ENCODE results near the gene THY1.
A peak's percentile ranks its signal among the peaks of the same experiment; 100 is the strongest.

The THY1 gene

DNA sequence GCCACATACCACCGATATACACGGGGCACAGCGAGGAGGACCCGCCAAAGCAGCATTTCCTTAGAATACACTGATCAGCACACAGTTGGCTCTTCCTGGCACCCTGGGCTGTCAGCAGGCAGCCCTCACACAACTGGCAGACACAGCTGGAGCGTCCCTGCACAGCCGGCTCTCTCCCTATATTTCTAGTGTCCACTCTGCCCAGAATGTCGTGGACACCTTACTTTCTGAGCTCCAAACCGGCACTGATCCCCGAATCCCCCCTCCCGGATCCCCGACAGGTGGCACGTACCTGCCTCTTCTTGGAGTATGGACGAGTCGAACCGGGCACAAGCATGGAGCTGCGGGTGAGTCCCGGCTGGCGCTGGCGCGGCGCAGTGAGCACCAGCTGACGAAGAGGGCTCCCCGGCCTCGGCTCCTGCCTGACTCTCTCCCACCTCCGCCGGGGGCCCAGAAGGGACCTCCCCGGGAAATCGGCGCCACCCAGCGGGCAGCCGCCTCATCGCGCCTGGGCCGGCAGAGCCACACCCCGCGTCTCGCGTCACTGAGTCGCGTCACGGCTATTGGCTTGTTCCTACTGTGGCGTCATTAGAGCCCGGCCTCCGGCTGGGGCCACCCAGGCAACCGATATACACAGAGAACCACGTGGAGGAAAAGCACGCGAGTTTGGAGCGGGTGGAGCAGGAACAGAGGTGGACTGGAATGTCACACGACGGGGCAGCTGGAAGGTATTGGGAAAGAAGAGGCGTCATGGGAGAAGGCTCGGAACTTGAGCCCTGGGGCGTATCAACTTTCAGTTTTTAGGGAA, 41.6 kb downstream of the THY1 start, which contains the start of gene USP2:
TSS of gene USP2 (minus strand) at position 510 of the 808 bp plus-strand sequence. CDS start 8,210 bp downstream, outside the sequence.
- peak; percentile 95 for DNase-seq

DNA sequence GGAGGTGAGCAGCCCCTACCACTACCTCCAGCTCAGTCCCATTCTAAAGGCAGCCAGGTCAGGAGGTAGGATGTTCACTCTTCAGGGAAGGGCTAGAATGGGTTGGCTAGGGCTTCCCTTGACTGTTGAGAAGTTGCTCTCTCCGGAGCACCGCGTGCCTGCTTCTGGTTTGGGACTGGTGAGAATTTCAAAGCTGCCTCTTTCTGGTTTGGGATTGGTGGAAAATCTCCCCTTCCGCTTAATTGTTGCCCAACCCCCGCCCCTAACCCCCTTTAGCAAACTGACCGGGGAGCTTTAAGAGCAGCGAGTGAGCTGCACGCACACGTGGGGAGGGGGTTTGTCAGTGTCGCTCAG, 42.2 kb downstream of the THY1 start:
- no peak for DNase-seq

DNA sequence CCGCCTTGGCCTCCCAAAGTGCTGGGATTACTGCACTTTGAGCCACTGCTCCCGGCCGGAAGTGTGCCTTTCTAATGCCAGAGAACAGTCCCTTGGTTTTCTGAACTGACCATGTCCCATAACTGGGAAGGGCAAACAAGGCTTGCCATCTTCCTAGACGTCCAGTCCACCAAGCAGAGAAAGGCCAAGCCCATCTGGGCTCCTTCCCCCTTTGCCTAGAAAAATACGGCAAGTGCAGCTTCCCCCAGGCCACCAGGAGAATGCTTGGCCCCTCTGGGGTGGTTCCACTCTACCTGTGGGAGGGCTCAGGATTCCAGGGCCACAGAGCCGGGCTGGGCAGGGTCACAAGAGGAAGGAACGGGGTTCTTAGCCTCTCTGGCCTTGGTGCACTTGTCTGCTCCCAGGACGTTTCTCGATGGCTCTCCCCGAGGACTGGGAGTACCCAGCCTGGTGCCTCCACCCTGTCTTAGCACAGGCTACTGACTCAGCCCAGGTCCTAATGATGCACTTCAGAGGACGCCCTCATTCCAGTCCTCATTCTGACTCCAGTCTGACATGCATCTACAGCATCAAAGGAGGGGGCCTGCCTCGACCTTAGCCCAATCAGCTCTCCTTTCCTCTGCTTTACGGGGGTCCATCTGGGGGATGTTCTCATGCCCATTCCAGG, 42.7 kb downstream of the THY1 start:
- DNase-seq = no peak

DNA sequence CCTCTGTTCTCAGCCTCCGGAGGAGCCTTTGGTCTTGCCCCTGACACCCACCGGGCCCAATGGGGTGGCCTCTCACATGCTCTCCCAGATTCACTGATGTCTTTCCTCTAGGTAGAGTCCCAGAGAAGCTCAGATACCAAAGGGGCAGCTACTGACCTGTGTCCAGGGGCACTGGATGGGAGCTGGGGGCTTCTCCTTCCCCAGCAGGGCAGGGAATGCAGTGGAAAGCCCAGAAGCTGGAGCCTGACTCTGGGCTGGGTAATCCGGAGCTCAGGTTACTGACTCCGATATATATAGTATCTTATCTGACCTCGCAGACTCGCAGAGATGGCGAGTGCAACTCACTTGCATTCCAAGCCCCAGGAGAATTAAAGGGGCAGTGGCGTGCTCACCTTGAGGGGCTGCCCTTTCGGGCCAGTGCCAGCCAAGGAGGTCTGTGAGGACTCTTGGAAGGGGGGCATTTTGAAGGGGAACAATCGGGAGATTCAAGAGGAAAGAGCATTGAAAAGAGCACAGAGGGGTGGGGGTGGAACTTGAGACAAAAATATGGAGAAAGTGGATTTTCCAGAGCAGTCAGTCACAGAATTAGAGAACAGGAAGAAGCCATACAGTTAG, 44.0 kb downstream of the THY1 start:
- no peak for DNase-seq

DNA sequence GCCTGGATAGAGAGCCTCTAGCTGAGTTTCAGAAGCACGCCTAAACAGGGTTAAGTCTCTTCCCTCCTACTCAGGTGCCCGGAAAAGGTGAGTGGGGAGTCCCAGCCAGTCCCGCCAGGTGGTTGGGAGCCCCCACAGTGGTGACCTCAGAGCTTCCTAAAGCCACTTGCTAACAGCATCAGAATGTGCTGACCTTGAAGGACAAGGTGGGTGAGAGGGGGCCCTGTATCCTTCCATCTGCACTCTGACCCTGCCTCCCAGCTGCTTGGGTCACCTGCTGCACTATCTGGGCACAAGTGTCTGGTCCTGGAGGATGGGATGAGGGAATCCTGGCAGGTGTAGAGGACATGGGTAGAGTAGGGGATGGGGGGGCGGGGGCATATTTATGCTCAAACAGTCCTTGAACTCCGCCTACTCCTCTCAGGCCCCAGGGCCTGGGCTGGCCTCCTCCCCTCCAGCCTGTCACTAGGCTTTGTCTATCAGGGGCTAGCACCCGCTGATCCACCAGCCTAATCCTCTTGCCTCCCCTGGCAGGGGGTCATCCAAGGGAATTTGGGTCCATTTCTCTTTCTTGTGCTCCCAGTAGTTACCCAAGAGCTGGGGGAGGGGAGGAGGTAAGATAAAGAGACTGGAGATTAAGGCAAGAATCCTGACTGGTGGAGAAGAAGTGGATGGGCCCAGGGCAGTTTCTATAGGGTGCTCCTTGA, 44.9 kb downstream of the THY1 start:
- DNase-seq = no peak

DNA sequence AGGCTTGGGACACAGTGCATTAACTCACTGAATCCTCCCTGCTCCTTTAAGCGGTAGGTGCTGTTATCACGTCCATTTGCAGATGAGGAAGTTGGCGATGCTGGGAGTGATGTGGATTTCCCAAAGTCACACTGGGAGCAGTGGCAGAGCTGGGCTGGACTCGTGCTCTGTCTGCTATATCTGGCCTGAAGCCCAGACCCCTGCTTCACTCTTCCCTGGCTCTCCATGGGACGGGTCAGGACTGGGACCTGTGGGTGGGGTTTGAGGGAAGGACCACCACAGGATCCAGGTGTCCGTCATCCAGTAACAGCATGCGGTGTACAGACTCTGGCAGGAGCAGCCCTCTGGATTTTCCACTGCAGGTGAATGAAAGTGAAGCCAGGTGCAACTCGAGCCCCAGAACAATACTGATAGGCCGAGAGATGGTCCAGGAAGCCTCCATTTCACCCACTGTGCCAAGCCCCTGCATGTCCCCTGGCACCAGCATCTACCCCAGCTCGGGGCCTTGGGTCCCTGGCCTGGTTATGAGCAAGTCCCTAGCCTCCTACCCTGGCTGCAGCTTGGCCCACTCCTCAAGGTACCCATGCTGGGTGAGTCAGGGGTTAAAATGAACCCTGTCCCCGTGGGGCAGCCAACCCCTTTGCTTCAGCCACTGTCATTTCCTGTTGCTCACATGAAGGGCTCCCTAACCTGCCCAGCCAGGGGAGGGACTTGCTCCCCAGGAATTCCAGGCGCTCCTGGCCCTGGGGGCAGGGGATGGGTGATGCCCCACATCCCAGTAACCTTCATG, 45.7 kb downstream of the THY1 start:
- DNase-seq = no peak

DNA sequence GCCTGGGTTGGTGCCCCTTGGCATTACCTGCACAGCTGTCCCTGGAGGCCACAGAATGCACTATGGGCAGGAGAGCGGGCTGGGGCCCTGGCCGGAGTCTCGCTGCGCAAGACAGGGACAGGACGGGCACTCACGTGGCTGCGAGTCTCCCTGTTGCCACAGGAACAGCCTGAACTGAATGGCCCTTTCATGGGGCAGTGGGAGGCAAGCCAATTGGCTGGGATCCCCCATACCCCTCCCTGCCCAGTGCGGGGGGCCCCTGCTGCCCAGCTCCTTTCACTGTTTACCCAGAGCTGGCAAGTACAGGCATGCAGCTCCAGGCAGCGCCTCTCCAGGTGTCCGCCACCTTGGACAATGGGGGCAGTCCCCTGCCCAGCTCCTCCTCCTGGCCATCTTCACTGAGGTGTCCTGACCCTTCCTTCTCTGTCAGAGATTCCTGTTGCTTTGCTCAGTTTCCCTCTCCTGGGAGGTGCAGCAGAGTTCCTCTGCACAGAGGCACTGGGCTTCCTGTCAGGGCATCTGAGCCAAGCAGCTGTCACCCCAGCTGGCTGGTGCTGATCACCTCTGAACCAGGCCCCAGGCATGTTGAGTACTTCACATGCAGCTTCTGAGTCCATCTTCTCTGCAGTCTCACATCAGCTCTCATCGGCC, 46.6 kb downstream of the THY1 start:
- DNase-seq = no peak

DNA sequence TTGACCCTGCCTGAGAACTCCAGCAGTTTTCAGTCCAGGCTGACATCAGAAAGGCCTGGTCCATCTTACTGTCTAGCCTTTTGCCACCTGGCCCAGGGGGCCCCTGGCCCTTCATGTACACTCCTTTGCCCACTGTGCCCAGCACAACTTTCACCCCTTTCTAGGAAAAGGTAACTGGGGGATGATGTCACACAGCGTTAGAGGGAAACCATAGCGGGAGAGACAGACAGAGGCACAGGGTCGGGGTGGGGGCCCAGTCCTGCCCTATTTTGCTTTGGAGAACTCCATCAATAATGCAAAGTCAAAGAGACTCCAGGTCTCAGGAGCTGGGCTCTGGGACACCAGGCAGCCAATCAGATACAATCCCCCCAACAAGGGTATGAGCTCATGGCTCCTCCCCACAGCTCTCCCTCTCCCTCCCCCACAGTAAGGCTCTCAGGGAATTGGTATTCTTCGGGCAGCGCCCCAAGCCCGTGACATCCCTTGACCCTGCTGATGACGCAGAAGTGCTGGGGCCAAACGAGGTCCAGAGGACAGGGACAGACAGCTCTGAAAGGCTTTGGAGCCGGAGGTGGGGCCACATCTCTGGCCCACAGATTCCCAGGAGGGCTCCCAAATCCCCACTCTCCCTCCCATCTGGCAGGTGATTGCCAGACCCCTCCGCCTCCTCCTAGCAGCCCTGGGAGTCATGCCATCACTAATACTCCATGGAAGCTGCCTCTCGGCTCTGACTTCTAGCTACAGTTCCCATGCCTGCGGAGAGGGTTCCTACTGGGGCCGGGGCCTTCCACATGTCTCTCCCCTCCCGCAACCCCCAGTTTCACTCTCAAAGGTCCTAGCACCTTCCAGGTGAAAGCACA, 47.4 kb downstream of the THY1 start:
- peak; percentile 52 for DNase-seq

DNA sequence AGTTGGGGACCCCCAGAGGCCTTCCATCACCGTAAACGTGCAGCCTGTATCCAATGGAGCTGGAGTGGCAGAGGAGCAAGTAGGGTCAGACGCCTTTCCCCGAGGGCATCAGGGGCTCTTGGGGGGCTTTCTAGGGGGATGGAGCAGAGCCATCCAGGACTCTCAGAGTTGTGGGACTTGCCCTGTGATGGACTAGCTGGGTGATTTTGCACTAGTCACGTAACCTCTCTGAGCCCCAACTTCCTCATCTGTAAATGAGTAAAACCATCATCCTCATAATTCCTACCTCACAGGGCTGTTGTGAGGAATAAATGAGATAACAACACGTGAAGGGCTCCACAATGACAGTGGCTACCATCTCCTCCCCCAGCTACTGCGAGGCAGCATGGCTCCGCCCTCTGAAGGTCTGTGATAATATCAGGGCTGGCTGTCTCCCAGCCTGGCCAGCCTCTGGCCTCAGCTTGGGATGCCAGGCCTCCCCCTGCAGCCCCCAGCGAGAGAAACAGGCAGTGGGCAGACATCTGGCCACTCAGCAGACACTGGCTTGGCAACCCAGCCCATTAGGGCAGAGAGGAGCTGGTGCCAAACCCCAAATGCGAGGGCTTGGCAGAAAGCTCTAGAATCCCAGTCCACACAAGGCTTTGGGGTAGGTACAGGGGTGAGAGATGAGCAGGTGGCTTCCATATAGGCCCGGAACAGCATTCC, 48.2 kb downstream of the THY1 start:
- no peak for DNase-seq

DNA sequence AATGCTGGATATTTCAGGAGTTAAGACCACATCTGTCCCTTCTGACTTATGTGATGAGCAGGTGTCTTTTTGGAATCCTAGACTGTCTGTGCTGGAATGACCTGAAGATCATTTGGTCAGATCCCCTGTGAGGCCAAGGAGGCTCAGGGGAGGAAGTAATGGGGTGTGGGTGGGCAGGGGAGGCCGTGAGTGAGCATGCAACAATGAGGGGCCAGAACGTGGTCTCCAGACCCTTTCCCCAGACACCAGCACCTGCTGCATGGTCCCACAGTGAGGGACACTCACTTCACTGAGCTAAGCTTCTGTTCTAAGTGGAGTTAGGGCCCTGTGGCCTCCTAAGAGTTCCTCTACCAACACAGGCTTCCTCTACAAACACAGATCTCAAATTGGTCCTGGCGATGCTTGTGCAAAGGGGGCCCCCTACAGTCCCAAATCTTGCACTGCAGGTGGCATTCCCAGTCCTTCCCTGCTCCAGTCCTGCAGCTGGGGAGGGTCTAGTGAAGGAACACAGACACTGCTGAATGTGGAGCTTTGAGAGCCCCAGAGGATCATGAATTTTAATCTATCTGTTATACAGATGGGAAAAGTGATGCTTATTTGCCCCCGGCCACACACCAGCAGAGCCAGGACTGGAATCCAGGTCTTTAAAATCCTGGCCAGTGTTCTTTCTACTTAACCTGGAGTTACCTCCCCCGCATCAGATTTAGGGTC, 48.9 kb downstream of the THY1 start:
- DNase-seq = peak; percentile 75

DNA sequence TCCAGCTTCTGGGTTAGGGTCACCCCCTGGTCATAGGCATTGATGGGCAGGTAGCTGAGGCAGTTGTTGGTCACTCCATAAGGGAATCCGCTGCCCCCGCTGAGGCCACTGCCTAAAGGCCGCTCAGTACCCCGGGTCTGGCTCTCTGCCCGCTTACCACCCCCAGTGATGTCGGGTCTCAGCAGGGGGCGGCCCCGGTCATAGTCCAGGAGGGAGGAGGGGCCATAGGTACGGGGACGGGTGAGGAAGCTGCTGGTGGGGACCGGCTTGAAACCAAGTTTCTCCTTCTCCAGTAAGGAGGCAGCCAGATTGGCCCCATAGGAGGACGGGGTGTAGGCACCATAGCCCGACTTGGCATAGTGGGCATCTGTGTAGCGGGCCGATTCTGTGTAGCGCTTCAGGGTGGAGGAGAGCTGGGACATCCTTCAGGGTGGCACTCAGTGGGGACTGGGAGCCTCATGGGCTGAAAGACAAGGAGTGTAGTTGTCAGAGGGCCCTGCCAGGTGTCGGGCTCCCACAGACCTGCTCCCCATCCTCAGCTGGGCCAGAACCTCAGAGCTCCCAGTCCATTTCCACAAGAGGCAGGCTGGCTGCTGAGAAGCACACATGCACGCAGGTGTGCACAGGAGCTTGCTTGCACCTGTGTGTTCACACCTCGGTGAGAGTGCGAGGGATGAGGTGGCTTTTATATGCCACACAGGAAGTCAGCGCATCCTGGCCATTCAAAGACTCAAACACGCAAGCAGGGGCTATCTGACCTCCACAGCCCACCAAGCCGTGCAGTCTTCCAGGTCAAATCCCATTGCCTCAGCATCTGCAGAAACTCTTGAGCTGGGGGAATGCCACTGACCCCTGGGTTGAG, 49.7 kb downstream of the THY1 start:
- no peak for DNase-seq

DNA sequence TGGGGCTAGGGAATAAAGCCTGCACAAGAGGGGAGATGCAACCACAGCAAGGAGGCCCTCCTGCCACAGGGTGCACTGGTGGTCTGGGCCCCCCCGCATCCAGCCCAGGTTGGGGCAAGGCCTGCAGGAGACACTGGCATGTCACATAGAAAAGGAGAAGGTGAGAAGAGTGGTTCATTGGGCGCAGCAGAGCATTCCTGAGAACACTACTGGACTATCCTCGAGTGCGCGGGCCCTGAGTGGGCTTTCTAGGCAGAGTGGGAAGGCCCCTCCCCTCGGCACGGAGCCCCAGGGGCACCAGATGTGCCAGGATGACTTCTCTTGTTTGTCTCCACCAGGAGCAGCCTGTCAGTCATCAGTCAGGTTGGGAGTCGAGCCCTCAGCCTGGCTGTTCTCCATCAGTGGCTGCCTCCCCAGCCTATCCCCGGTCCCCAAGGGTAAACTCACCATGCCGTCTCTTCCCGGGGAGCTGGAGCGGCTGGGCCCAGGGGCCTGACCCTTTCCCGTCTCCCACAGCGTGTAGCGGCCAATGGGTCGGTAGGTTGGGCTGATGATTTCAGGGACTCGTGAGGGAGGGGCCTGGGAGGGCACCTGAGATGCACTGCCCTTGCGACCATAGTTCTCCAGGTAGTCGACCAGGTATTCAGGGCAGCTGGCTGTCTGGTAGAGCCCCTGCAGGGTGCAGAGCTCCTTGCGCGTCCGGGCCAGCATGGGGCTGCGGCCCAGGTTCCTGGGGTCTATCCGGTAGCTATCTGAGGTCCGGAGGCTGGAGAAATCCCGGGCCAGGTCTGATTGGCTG, 50.5 kb downstream of the THY1 start:
- DNase-seq = no peak

DNA sequence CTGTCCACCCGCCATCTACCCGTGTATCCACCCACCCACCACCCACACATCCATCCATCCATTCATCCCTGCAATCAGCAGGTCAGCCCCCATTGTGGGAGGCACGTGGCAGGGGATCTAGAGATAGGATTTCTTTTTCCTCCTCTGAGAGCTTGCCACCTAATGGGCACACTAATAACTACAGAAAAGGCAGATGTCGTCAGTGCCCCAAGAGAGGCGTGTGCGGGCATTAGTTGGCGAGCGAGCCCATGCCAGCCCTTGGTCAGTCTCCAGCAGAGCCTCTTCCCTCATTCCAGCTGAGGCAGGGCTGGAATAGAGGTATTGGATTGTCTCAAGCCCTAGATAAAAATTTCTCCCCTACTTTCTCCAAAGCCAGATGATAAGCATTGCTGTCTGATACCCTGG, 51.2 kb downstream of the THY1 start:
- DNase-seq = no peak

DNA sequence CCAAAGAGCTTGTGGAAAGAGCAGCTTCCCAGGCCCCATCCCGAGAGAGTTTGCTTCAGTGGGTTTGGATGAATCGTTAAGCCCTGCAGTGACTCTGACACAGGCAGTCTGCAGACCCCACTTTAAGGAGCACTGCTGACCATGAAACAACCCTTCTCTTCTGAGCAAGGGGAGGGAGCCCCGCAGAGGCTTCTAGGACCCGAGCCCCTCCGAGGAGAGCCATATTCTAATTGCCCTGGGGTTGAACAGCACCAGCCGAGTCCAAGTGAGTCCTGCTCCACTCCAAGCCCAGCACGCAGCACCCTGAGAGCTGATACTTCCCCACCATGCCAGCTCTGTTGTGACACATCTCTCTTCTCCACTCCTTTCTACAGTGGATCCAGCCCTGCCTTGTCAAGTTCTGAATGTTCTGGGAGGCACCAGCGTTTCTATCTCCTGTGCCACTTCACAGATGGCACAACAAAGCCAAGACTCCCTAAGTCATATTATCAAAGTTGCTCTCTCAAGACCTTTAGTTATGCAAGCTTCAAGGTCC, 51.8 kb downstream of the THY1 start:
- DNase-seq = no peak

DNA sequence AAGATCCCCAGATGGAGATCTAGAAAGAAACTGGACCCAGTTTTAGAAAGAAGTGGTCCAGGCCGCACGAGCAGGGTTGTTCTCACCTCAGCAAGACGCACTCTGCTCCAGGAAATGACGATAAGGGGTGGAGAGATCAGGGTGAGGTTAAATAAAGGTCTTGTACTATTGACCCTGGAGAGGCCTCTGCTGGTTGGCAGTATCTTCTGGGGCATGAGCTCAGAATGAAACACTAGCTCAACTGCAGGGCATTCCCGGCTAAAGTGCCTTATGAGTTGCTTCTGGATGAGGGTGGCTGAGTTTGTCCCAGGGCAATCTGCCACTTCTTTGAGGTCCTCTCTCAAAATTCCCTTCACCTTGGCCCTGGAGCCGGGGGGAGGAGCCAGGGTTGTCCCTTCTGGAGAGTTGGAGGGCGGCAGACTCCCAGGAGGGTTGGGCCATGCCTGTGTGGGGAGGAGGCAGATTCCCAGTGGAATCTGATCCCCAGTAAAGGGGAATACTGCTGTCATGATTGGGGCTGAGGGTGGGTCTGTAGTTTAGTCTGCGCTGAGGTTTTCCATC, 52.4 kb downstream of the THY1 start:
- DNase-seq = no peak

DNA sequence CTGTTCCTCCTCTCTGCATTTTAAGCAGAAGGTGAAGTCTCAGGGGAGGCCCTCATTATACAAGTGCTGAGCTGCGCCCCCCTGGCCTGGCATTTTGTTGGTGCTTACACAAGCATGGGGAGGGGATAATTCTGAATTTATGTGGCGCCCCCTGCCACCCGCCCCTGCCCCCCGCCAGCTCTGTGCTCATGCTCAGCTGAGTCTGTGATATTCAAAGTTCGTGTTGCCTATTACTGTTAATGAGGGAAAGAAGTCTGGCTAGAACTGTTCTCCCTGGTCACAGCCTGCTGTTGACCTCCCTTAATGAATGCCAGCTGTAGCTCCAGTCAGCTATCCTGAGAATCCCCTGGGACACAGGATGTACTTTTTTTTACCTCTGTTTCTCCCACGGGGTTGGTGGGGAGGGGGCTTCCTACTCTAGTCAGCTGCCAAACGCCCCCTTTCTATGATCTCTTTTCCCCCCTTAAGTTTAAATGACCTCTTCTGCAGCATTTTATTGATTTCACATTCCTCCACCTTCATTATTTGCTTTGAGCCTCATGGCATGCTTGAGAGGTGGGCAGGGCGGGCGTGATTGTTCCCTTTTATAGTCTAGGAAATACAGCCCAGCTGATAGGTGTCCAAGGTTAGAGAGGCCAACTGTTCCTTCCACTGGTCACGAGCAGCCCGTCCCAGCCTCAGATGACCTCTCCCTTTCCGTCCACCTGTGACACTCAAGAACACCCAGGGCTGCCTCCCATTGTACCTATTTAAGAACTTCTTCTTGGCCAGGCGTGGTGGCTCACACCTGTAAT, 53.6 kb downstream of the THY1 start:
- DNase-seq = no peak

Data from fibroblast of skin of scalp (primary cell).